ENCODE data around the gene RAPGEF3.

DNA sequence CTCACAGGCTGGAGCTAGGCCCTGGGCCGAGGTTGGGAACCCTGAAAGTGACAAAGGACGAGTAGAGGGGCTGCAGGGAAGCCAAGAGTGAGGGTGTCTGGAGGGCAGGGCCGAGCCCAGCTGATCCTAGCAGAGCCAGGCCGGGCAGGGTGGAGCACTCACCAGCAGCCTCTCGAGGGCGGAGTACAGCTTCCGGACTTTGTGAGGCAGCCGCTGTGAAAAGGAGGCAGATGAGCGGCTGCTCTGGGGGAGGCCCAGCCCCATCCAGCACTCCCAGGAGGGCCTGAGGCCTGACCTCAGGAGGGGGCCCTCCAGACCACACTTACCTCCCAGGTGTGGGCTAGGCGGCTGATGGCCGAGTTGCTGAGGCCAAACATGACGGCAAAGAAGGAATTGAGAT, 18.7 kb downstream of the RAPGEF3 start:
- TF ChIP-seq CTCF (IDR thresholded peaks at IDR 0.05) (no peak), POLR2A (IDR thresholded peaks at IDR 0.05) (no peak)
